H1 (cell line): ENCODE measurements around the gene SOX6. TPM values are rescaled to one million over a fixed set of nuclear protein-coding genes. Genes with fewer than 3 reads are reported as not detected.

Source experiments
- CTCF ChIA-PET: fragments of 300-600 bp; sonication (Branson Sonifier 250); formaldehyde crosslinking; loops from one replicate; lab custom pipeline; 2021; ENCODE audit not compliant: partially characterized antibody; lab: Charles Lee
- POLR2A ChIA-PET: fragments of 300-600 bp; sonication (Branson Sonifier 250); formaldehyde crosslinking; loops from one replicate; lab custom pipeline; 2021; ENCODE audit warnings: inconsistent platforms; ENCODE audit not compliant: partially characterized antibody; lab: Charles Lee
- DNase-seq, 2 experiments: peaks; one replicate each; pipeline versions ENCODE4 v3.0.0 to v3.0.0-alpha.2; 2010 to 2022; ENCODE audit warnings: low spot score in 2 of 2, low read depth in 1 of 2, mixed read lengths in 1 of 2
- FAIRE-seq: peaks from 2 replicates; lab custom pipeline; 2011; peaks lifted over from hg19 to GRCh38; lab: Jason Lieb, UNC
- H2AFZ ChIP-seq: 2 replicates; pipeline ENCODE4 v1.8.1; 2012; ENCODE audit warnings: low read length, inconsistent platforms
- H2AK5ac ChIP-seq: 2 replicates; pipeline ENCODE4 v1.6.1; 2013; ENCODE audit warnings: low read depth, low read length
- H2BK120ac ChIP-seq: replicated peaks from 2 replicates; pipeline ENCODE3; 2013; ENCODE audit warnings: low read depth, low read length, inconsistent platforms
- H2BK12ac ChIP-seq: 2 replicates; pipeline ENCODE4 v1.6.1; 2013; ENCODE audit warnings: low read depth, low read length
- H2BK15ac ChIP-seq: 2 replicates; pipeline ENCODE4 v1.6.1; 2013; ENCODE audit warnings: low read length
- H2BK20ac ChIP-seq: 2 replicates; pipeline ENCODE4 v1.6.1; 2013; ENCODE audit warnings: low read length
- H2BK5ac ChIP-seq: 2 replicates; pipeline ENCODE4 v1.6.1; 2013; ENCODE audit warnings: low read depth, low read length
- H3K14ac ChIP-seq: 2 replicates; pipeline ENCODE4 v1.6.1; 2013; ENCODE audit warnings: inconsistent platforms; ENCODE audit not compliant: insufficient read length
- H3K18ac ChIP-seq: 2 replicates; pipeline ENCODE4 v1.6.1; 2013; ENCODE audit warnings: low read length; ENCODE audit errors: extremely low read depth
- H3K23ac ChIP-seq: 2 replicates; pipeline ENCODE4 v1.6.1; 2013; ENCODE audit warnings: inconsistent platforms; ENCODE audit not compliant: insufficient read length
- H3K23me2 ChIP-seq: 2 replicates; pipeline ENCODE4 v1.6.1; 2013; ENCODE audit warnings: low read depth, low read length
- H3K27ac ChIP-seq: 2 replicates; pipeline ENCODE4 v1.6.1; 2011; ENCODE audit warnings: low read depth, low read length, inconsistent platforms
- H3K27me3 ChIP-seq, 4 experiments: replicated peaks in 1 of 4; 1 replicate in 1 of 4; 2 replicates in 3 of 4; pipeline versions ENCODE4 v1.6.1 to v1.8.1; 2011 to 2013; ENCODE audit warnings: low read length in 3 of 4, mild to moderate bottlenecking in 3 of 4, inconsistent platforms in 2 of 4, mixed read lengths in 2 of 4, moderate library complexity in 1 of 4; ENCODE audit not compliant: control insufficient read depth in 3 of 4, insufficient read depth in 3 of 4; ENCODE audit errors: extremely low read depth in 1 of 4
- H3K36me3 ChIP-seq, 4 experiments: 2 replicates each; pipeline versions ENCODE4 v1.6.1 to v1.8.1; 2011 to 2013; ENCODE audit warnings: mild to moderate bottlenecking in 4 of 4, low read length in 3 of 4, moderate library complexity in 2 of 4, control low read depth in 1 of 4, inconsistent platforms in 1 of 4; ENCODE audit not compliant: insufficient read depth in 4 of 4, control insufficient read depth in 2 of 4
- H3K4ac ChIP-seq: replicated peaks from 2 replicates; pipeline ENCODE3; 2013; ENCODE audit warnings: low read length, low read depth, mixed read lengths, inconsistent platforms; ENCODE audit not compliant: insufficient read length
- H3K4me1 ChIP-seq, 4 experiments: replicated peaks in 1 of 4; 1 replicate in 1 of 4; 2 replicates in 3 of 4; pipeline versions ENCODE4 v1.6.1 to v1.8.1; 2011 to 2013; ENCODE audit warnings: low read length in 3 of 4, inconsistent platforms in 2 of 4, mixed read lengths in 1 of 4; ENCODE audit not compliant: insufficient read depth in 4 of 4, control insufficient read depth in 3 of 4
- H3K4me2 ChIP-seq, 2 experiments: 2 replicates each; pipeline versions ENCODE4 v1.6.1 to v1.8.1; 2011 to 2013; ENCODE audit warnings: low read depth in 2 of 2, low read length in 2 of 2, control low read depth in 1 of 2, inconsistent platforms in 1 of 2, mild to moderate bottlenecking in 1 of 2; ENCODE audit not compliant: insufficient read depth in 1 of 2
- H3K4me3 ChIP-seq, 4 experiments: fragments of 200-600, 300-600 bp in 1 of 4; sonication (generic), shearing (Covaris generic), sonication (Bioruptor Twin) in 1 of 4; 2 replicates each; pipeline versions ENCODE4 v1.5.1 to v1.8.1; 2011 to 2016; ENCODE audit warnings: low read length in 4 of 4, low read depth in 3 of 4, control low read depth in 2 of 4, inconsistent platforms in 2 of 4, mild to moderate bottlenecking in 2 of 4, mixed read lengths in 1 of 4, moderate library complexity in 1 of 4; ENCODE audit not compliant: insufficient read depth in 2 of 4; ENCODE audit errors: extremely low read depth in 1 of 4
- H3K56ac ChIP-seq: replicated peaks from 2 replicates; pipeline ENCODE3; 2013; ENCODE audit warnings: low read depth, mild to moderate bottlenecking, mixed read lengths, low read length, inconsistent platforms; ENCODE audit not compliant: insufficient read length
- H3K79me1 ChIP-seq: 2 replicates; pipeline ENCODE4 v1.6.1; 2013; ENCODE audit warnings: low read depth, low read length, control low read depth
- H3K79me2 ChIP-seq, 2 experiments: 2 replicates each; pipeline versions ENCODE4 v1.6.1 to v1.8.1; 2012 to 2013; ENCODE audit warnings: low read length in 2 of 2, mild to moderate bottlenecking in 2 of 2, inconsistent platforms in 1 of 2; ENCODE audit not compliant: insufficient read depth in 2 of 2, control insufficient read depth in 1 of 2
- H3K9ac ChIP-seq, 4 experiments: replicated peaks in 1 of 4; 1 replicate in 1 of 4; 2 replicates in 3 of 4; pipeline versions ENCODE4 v1.6.1 to v1.8.1; 2011 to 2013; ENCODE audit warnings: low read depth in 3 of 4, low read length in 3 of 4, control low read depth in 2 of 4, mild to moderate bottlenecking in 2 of 4, moderate library complexity in 2 of 4, inconsistent platforms in 1 of 4; ENCODE audit errors: extremely low read depth in 1 of 4
- H3K9me3 ChIP-seq, 2 experiments: 2 replicates each; pipeline versions ENCODE4 v1.6.1 to v1.8.1; 2012 to 2013; ENCODE audit warnings: mild to moderate bottlenecking in 2 of 2, moderate library complexity in 2 of 2, control low read depth in 1 of 2, inconsistent platforms in 1 of 2, low read depth in 1 of 2, low read length in 1 of 2, mixed read lengths in 1 of 2; ENCODE audit not compliant: insufficient read depth in 2 of 2
- H4K20me1 ChIP-seq, 2 experiments: replicated peaks in 1 of 2; 2 replicates each; pipeline versions ENCODE3 to v1.8.1; 2011 to 2013; ENCODE audit warnings: inconsistent platforms in 2 of 2, low read length in 2 of 2, mild to moderate bottlenecking in 1 of 2; ENCODE audit not compliant: insufficient read depth in 2 of 2, control insufficient read depth in 1 of 2
- H4K5ac ChIP-seq: 2 replicates; pipeline ENCODE4 v1.6.1; 2013; ENCODE audit warnings: low read length, low read depth, mixed read lengths, inconsistent platforms; ENCODE audit not compliant: insufficient read length
- H4K8ac ChIP-seq: 2 replicates; pipeline ENCODE4 v1.8.0; 2013; ENCODE audit warnings: mild to moderate bottlenecking, moderate library complexity, low read length, inconsistent platforms; ENCODE audit not compliant: insufficient read depth; ENCODE audit errors: extremely low read depth
- H4K91ac ChIP-seq: replicated peaks from 2 replicates; pipeline ENCODE3; 2013; ENCODE audit warnings: low read length, mixed read lengths, inconsistent platforms; ENCODE audit not compliant: insufficient read length
- BCL11A ChIP-seq, 2 experiments: IDR thresholded peaks; one replicate each; pipeline ENCODE4 v1.6.1; 2011; ENCODE audit warnings: low read depth in 2 of 2, low read length in 2 of 2, mild to moderate bottlenecking in 2 of 2
- CBX8 ChIP-seq: fragments of 300-800, 300-1000 bp; sonication (generic); IDR thresholded peaks from 2 replicates; pipeline ENCODE4 v1.7.1; 2016; ENCODE audit warnings: low read depth, low read length, borderline replicate concordance
- GTF2F1 ChIP-seq: IDR thresholded peaks from 2 replicates; pipeline ENCODE4 v1.6.1; 2012; ENCODE audit warnings: low read depth, low read length, improper control_type of control experiment, borderline replicate concordance
- HDAC2 ChIP-seq, 2 experiments: fragments of 300-600 bp in 1 of 2; sonication (generic) in 1 of 2; IDR thresholded peaks; 2 replicates each; pipeline ENCODE4 v1.6.1; 2011 to 2012; ENCODE audit warnings: low read depth in 2 of 2, low read length in 2 of 2, mild to moderate bottlenecking in 2 of 2, moderate library complexity in 2 of 2, borderline replicate concordance in 1 of 2, inconsistent platforms in 1 of 2
- KDM4A ChIP-seq: IDR thresholded peaks from one replicate; pipeline ENCODE4 v1.7.1; 2012; ENCODE audit warnings: low read depth, mild to moderate bottlenecking, moderate library complexity, low read length, inconsistent platforms; ENCODE audit not compliant: severe bottlenecking
- MAFK ChIP-seq: IDR thresholded peaks from 2 replicates; pipeline ENCODE4 v1.6.1; 2012; ENCODE audit warnings: low read depth, mild to moderate bottlenecking, improper control_type of control experiment, low read length
- RAD21 ChIP-seq, 2 experiments: IDR thresholded peaks in 1 of 2; conservative IDR thresholded peaks in 1 of 2; 2 replicates each; pipeline ENCODE4 v1.6.1; 2011; ENCODE audit warnings: low read depth in 2 of 2, low read length in 2 of 2, improper control_type of control experiment in 1 of 2, inconsistent platforms in 1 of 2, mild to moderate bottlenecking in 1 of 2, moderate library complexity in 1 of 2
- TBP ChIP-seq: IDR thresholded peaks from 2 replicates; pipeline ENCODE4 v1.6.1; 2011; ENCODE audit warnings: low read depth, low read length, improper control_type of control experiment
- TCF12 ChIP-seq: IDR thresholded peaks from 2 replicates; pipeline ENCODE4 v1.6.1; 2011; ENCODE audit warnings: low read depth, mild to moderate bottlenecking, low read length
- WGBS, 2 experiments: shearing (Covaris generic) in 1 of 2; methylation state at CpG; one replicate each; pipeline versions ENCODE4 v1.1.6 to v1.1.7; 2013 to 2015; ENCODE audit warnings: low lambda C conversion rate in 2 of 2, mixed read lengths in 2 of 2, inconsistent platforms in 1 of 2, low coverage in 1 of 2, missing lambda C conversion rate in 1 of 2; ENCODE audit not compliant: insufficient replicate concordance in 2 of 2, insufficient coverage in 1 of 2, insufficient read length in 1 of 2; ENCODE audit errors: extremely low coverage in 1 of 2, missing lambda C conversion rate in 1 of 2; 5-methylcytosine and 5-hydroxymethylcytosine counted together
- polyA plus RNA-seq, 7 experiments: library from polyadenylated mRNA; depleted of rRNA in 3 of 7; stranded (reverse) in 5 of 7; unstranded in 2 of 7; fragments of >200 nt in 5 of 7; fragments of 200-250 nt in 2 of 7; gene quantifications; 1 replicate in 5 of 7; 2 replicates in 1 of 7; 4 replicates in 1 of 7; pipeline versions ENCODE4 v1.2.1 to v1.2.3, GENCODE V29; 2011 to 2013; ENCODE audit warnings: missing spikeins in 2 of 7, mixed read lengths in 2 of 7
- total RNA-seq: library from RNA; stranded (reverse); fragmentation: NEBNext Ultra II Directional; extraction: Animal tissue kit (Norgen Biotek cat#: 25700); gene quantifications from 2 replicates; pipeline ENCODE4 v1.2.1, GENCODE V29; 2021
- TF ChIP-seq, protein P1 (sequence below): IDR thresholded peaks from 2 replicates; pipeline ENCODE4 v1.6.1; 2012; ENCODE audit warnings: inconsistent platforms

SOX6 gene
- total and polyA plus RNA-seq, 2 of the 8 experiments (the other 6 are each of a cell fraction or from before 2014, with no cell fraction given) = 0.09 TPM; not detected in 1

DNA sequence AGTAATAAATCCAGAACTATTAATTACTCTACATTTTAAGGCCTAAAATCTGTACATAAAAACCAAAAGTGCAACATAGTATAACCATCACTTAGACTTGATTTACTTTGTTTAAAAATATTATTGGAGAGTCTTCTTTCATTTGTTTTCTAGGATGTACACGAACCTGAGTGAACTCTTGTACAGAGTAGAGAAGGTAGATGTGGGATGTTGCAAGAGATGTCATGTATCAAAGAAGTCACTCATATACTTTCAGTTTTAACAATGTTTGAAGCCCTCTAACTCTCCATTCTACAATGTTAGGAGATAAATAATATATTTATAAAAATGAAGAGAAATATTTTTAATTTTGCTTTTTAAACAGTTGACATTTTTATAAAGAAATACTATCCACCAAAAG lies 38.6 kb downstream of the SOX6 start:
- WGBS, 2 experiments = 78% methylated on average over 1 of the region's 1 CpG; no CpG with 5 or more reads in 1 of the 2 experiments

More for the DNA sequence above, 38.6 kb downstream of the SOX6 start:
- no peaks in the 10 kb centered on the region for H3K79me1 ChIP-seq
- no peak overlapping the region for H3K4me3 ChIP-seq
- no peak overlapping the region for H4K8ac ChIP-seq
- no peak overlapping the region for H4K5ac ChIP-seq
- H2BK20ac ChIP-seq = no peak overlapping the region
- DNase-seq (no peak), FAIRE-seq (no peak)
- no peak overlapping the region for H3K27ac ChIP-seq
- H3K23ac ChIP-seq = no peak overlapping the region
- H2BK5ac ChIP-seq = no peak overlapping the region
- no peaks in the 10 kb centered on the region for H3K4me1 ChIP-seq
- ChIA-PET POLR2A (no interaction called here), CTCF (interaction anchor here (0.6 kb wide), 1 partner anchor 79 kb away, joined by 6 read pairs; no protein-coding TSS in a partner anchor)
- H4K91ac ChIP-seq = no peak overlapping the region
- no peak overlapping the region for H2BK120ac ChIP-seq
- H3K23me2 ChIP-seq = no peaks in the 10 kb centered on the region
- no peak for TF ChIP-seq CBX8
- no peak for TF ChIP-seq HDAC2 (IDR thresholded peaks at IDR 0.05; ENCODE audit: borderline replicate concordance in 1 of 2, low read depth in 2 of 2, low read length in 2 of 2)
- no peak for TF ChIP-seq TCF12
- no peak for TF ChIP-seq RAD21 (IDR thresholded peaks at IDR 0.05 in 1 of 2, conservative IDR thresholded peaks at IDR 0.05 in 1 of 2; ENCODE audit: low read depth in 2 of 2, low read length in 2 of 2)
- TF ChIP-seq, protein P1, sequence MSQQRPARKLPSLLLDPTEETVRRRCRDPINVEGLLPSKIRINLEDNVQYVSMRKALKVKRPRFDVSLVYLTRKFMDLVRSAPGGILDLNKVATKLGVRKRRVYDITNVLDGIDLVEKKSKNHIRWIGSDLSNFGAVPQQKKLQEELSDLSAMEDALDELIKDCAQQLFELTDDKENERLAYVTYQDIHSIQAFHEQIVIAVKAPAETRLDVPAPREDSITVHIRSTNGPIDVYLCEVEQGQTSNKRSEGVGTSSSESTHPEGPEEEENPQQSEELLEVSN = no peak
- no peak for TF ChIP-seq BCL11A (IDR thresholded peaks at IDR 0.05; ENCODE audit: low read depth in 2 of 2, low read length in 2 of 2)
- no peak for TF ChIP-seq MAFK
- no peak for TF ChIP-seq GTF2F1
- TF ChIP-seq TBP = no peak
- no peak for TF ChIP-seq KDM4A
- H3K14ac ChIP-seq = no peak overlapping the region
- H3K4me2 ChIP-seq = no peak overlapping the region
- H3K79me2 ChIP-seq = no peaks in the 10 kb centered on the region
- H2AFZ ChIP-seq = no peak overlapping the region
- H3K36me3 ChIP-seq = no peaks in the 10 kb centered on the region
- no peaks in the 10 kb centered on the region for H3K9me3 ChIP-seq
- no peak overlapping the region for H3K18ac ChIP-seq
- no peak overlapping the region for H2BK12ac ChIP-seq
- H3K9ac ChIP-seq = no peak overlapping the region
- H2AK5ac ChIP-seq = no peak overlapping the region
- H3K56ac ChIP-seq = no peak overlapping the region
- no peaks in the 10 kb centered on the region for H4K20me1 ChIP-seq
- H3K27me3 ChIP-seq = no peaks in the 10 kb centered on the region
- no peak overlapping the region for H2BK15ac ChIP-seq
- no peak overlapping the region for H3K4ac ChIP-seq
